Progenitor cell of endocrine pancreas (in vitro differentiated cells): ENCODE results near the gene PSME3IP1. TPM values are rescaled to one million over a fixed set of nuclear protein-coding genes. Genes with fewer than 3 reads are reported as not detected.

ENCODE experiments used
- DNase-seq: peaks from one replicate; pipeline ENCODE4 v3.0.0; 2021; ENCODE audit warnings: low spot score; ENCODE audit not compliant: unreplicated experiment
- H3K27ac Mint-ChIP-seq: 2 replicates; pipeline ENCODE4 v1.8.0; 2021; ENCODE audit warnings: mild to moderate bottlenecking, moderate library complexity, mixed read lengths
- H3K27me3 Mint-ChIP-seq: 2 replicates; pipeline ENCODE4 v1.8.0; 2021; ENCODE audit warnings: mixed read lengths
- H3K36me3 Mint-ChIP-seq: 2 replicates; pipeline ENCODE4 v1.8.0; 2022; ENCODE audit warnings: mixed read lengths; ENCODE audit not compliant: insufficient read depth
- H3K4me1 Mint-ChIP-seq: 2 replicates; pipeline ENCODE4 v1.8.0; 2021; ENCODE audit warnings: low read depth, mixed read lengths
- H3K4me3 Mint-ChIP-seq: 2 replicates; pipeline ENCODE4 v1.8.0; 2021; ENCODE audit warnings: low read depth, mild to moderate bottlenecking, moderate library complexity, mixed read lengths
- H3K9me3 Mint-ChIP-seq: 2 replicates; pipeline ENCODE4 v1.8.0; 2021; ENCODE audit warnings: low read depth, mixed read lengths
- total RNA-seq: library from RNA; stranded (reverse); gene quantifications from 2 replicates; pipeline ENCODE4 v1.2.1, GENCODE V29; 2021
- TF ChIP-seq, protein P1 (sequence below): fragments of 200-600 bp; sonication (generic); IDR thresholded peaks from one replicate; pipeline ENCODE4 v1.5.0; 2021; ENCODE audit warnings: antibody characterized with exemption, mild to moderate bottlenecking; ENCODE audit not compliant: unreplicated experiment

PSME3IP1 gene
- total RNA-seq, 1 donor from 2014 or later: 101 TPM

- no peaks in the 10 kb centered on the region for H3K36me3 Mint-ChIP-seq
- H3K27ac Mint-ChIP-seq: no peak overlapping the region
- H3K4me1 Mint-ChIP-seq: peaks cover 3% of the 10 kb centered on the region
- TF ChIP-seq, protein P1, sequence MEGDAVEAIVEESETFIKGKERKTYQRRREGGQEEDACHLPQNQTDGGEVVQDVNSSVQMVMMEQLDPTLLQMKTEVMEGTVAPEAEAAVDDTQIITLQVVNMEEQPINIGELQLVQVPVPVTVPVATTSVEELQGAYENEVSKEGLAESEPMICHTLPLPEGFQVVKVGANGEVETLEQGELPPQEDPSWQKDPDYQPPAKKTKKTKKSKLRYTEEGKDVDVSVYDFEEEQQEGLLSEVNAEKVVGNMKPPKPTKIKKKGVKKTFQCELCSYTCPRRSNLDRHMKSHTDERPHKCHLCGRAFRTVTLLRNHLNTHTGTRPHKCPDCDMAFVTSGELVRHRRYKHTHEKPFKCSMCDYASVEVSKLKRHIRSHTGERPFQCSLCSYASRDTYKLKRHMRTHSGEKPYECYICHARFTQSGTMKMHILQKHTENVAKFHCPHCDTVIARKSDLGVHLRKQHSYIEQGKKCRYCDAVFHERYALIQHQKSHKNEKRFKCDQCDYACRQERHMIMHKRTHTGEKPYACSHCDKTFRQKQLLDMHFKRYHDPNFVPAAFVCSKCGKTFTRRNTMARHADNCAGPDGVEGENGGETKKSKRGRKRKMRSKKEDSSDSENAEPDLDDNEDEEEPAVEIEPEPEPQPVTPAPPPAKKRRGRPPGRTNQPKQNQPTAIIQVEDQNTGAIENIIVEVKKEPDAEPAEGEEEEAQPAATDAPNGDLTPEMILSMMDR: no peak
- no peaks in the 10 kb centered on the region for H3K9me3 Mint-ChIP-seq
- H3K4me3 Mint-ChIP-seq: no peak overlapping the region
- no peak for DNase-seq
- H3K27me3 Mint-ChIP-seq: no peaks in the 10 kb centered on the region
These were observed 70.2 kb downstream of the PSME3IP1 start for GRCh38 chr16:57115514-57116182.

DNA sequence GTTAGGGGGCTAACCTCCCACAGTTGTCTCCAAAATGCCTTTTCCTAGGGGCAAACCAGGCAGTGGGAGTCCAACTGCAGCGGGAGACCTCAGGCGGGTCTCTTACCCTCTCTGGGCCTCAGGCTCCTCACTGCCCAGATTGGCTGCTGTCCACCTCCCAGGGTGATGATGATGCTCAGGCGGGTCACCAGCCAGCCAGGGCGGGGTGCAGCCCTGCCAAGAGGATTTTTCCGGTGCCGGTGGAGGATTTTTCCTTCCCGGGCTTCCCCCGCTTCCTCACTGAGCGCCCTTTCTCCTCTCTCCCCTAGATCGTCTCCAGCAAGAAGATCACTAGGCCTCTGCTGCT is 70.7 kb downstream of the PSME3IP1 start:
- Mint-ChIP-seq H3K9me3 (no peaks in the 10 kb centered on the region), H3K4me3 (no peak overlapping the region), H3K4me1 (peaks cover 3% of the 10 kb centered on the region), H3K36me3 (no peaks in the 10 kb centered on the region), H3K27me3 (no peaks in the 10 kb centered on the region), H3K27ac (no peak overlapping the region)
- DNase-seq: no peak
- TF ChIP-seq, protein P1: no peak

GRCh38 chr16:57113664-57114063 is 72.2 kb downstream of the PSME3IP1 start:
- Mint-ChIP-seq H3K9me3 (no peaks in the 10 kb centered on the region), H3K27me3 (no peaks in the 10 kb centered on the region), H3K27ac (no peak overlapping the region), H3K4me3 (no peak overlapping the region), H3K36me3 (no peaks in the 10 kb centered on the region), H3K4me1 (peaks cover 3% of the 10 kb centered on the region)
- TF ChIP-seq, protein P1: no peak
- no peak for DNase-seq

DNA sequence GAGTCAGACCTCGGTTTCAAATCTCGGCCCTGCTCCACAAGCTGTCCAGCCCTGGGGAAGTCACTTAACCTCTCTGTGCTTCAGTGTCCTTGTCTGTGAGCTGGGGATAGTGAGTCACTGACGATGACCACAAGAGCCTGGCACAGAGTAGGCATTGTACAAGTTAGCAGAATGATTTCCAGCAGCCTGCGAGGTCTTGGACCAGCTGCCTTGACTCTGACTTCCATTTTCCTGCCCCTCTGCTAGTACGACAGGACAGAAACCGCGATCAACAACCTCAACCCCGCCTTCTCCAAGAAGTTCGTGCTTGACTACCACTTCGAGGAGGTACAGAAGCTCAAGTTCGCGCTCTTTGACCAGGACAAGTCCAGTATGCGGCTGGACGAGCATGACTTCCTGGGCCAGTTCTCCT is 72.8 kb downstream of the PSME3IP1 start:
- DNase-seq: no peak
- Mint-ChIP-seq H3K27me3 (no peaks in the 10 kb centered on the region), H3K4me1 (peaks cover 3% of the 10 kb centered on the region), H3K36me3 (no peaks in the 10 kb centered on the region), H3K4me3 (no peak overlapping the region), H3K27ac (no peak overlapping the region), H3K9me3 (no peaks in the 10 kb centered on the region)
- TF ChIP-seq, protein P1: no peak

DNA sequence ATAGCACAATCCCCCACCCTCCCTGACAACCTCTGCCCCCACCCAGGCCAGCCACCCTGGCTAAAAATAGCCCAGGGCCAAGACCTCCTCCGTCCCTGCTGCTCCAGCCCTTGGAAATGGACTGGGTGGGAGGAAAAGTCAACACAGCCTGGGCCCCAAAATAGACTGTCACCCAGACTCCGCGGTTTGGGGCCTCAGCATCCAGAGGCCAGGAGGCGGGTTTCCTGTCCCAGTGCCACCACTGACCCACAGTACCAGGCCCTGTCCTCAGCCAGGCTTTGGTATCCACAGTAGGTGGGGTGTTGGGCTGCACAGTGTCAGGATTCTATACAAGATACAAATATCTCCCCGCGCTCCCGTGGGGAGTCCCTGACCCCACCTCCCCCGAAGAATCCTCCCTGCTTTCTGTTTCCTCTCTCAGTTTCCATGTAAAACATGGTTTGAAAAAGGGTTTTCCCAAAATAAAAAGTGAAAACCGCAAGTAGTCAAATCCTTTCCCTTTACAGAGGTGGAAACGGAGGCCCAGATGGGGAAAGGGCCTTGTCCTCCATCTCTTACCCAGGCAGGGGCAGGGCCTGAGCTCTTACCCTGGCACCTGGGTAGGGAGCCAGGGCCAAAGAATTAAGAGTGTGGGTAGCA is 73.3 kb downstream of the PSME3IP1 start:
- no peak overlapping the region for H3K4me3 Mint-ChIP-seq
- peaks cover 3% of the 10 kb centered on the region for H3K4me1 Mint-ChIP-seq
- no peak for DNase-seq
- no peaks in the 10 kb centered on the region for H3K27me3 Mint-ChIP-seq
- H3K36me3 Mint-ChIP-seq: no peaks in the 10 kb centered on the region
- H3K27ac Mint-ChIP-seq: no peak overlapping the region
- no peaks in the 10 kb centered on the region for H3K9me3 Mint-ChIP-seq
- TF ChIP-seq, protein P1: no peak
